Measurements from ENCODE around the gene SART1.
A peak's percentile ranks its signal among the peaks of the same experiment; 100 is the strongest.

GRCh38 chr11:66022401-66023185 lies 61.1 kb downstream of the SART1 start:
- TF ChIP-seq EZH2phosphoT487 (IDR thresholded peaks at IDR 0.05; ENCODE audit: low read length) (no peak), EZH2 (optimal IDR thresholded peaks at IDR 0.05; ENCODE audit: low read depth, low read length) (no peak)
- TF ChIP-seq, protein P1, sequence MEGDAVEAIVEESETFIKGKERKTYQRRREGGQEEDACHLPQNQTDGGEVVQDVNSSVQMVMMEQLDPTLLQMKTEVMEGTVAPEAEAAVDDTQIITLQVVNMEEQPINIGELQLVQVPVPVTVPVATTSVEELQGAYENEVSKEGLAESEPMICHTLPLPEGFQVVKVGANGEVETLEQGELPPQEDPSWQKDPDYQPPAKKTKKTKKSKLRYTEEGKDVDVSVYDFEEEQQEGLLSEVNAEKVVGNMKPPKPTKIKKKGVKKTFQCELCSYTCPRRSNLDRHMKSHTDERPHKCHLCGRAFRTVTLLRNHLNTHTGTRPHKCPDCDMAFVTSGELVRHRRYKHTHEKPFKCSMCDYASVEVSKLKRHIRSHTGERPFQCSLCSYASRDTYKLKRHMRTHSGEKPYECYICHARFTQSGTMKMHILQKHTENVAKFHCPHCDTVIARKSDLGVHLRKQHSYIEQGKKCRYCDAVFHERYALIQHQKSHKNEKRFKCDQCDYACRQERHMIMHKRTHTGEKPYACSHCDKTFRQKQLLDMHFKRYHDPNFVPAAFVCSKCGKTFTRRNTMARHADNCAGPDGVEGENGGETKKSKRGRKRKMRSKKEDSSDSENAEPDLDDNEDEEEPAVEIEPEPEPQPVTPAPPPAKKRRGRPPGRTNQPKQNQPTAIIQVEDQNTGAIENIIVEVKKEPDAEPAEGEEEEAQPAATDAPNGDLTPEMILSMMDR (IDR thresholded peaks at IDR 0.05; ENCODE audit: low read length): peak; percentile 96
